ENCODE data around the gene RABL6.
"Not testable (repeated sequence)": the region's sequence is repeated elsewhere in the genome, so short reads cannot be mapped to it uniquely, and the experiment has no call there.

RABL6 gene

DNA sequence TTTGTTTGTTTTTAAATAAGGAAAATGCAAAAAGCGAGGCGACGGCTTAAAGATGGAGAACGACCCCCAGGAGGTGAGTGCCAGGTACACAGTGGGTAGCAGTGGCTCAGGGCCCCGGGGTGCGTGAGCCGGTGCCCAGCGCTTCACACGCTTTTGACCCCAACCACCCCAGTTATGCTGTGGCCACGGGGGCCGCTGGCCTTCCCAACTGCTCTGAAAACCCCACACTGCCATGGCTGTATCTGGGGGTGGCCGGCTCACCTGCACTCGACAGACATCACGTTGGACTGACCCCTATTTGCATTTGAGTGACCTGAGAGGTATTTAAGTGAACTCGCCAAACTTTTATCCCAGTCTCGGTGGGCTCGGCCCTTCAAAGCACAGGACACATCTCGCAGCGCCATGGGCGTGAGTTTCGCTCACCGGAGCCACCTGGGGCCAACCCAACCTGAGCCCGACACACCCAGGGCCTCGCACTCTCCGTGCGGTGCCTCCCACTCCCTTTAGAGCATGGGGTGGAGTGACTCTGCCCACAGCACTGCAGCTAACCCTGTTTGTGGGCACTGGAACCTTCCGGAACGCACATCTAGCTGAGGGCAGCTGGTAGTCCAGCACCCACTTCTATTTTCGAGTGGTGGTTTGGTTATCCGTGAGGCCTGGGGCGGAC, 20.9 kb downstream of the RABL6 start:
- no peak for TF ChIP-seq ZNF274 (IDR thresholded peaks at IDR 0.05; ENCODE audit: low read depth, low read length)

DNA sequence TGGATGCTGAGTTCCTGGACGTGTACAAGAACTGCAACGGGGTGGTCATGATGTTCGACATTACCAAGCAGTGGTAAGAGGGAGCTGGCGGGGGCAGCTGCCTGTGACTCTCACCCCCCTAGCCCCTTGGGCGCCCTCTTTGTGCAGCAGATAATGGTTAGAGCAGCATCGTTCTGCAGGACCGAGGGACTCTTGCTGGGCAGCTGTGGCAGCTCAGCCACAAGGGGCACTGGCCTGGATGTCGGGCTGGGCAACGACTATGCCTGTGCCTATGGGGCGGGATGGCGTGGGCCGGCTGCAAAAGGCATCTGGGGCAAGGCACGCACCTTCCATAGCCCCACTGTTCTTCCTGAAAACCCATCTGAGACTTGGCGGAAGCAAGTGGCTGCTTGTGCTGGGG, 21.7 kb downstream of the RABL6 start:
- H3K4me3 ChIP-seq (ENCODE audit: low read length): no peak overlapping the region
- TF ChIP-seq ZNF274 (IDR thresholded peaks at IDR 0.05; ENCODE audit: low read depth, low read length): no peak

More for the DNA sequence above, 20.9 kb downstream of the RABL6 start:
- no peak overlapping the region for H3K4me3 ChIP-seq (ENCODE audit: low read length)

GRCh38 chr9:136829981-136830885, 22.5 kb downstream of the RABL6 start:
- TF ChIP-seq ZNF274 (IDR thresholded peaks at IDR 0.05; ENCODE audit: low read depth, low read length): no peak
- no peak overlapping the region for H3K4me3 ChIP-seq (ENCODE audit: low read length)

- H3K4me3 ChIP-seq (ENCODE audit: low read length): no peak overlapping the region
- TF ChIP-seq ZNF274 (IDR thresholded peaks at IDR 0.05; ENCODE audit: low read depth, low read length): no peak
Observed at GRCh38 chr9:136831002-136831719, 23.4 kb downstream of the RABL6 start.

- no peak overlapping the region for H3K4me3 ChIP-seq (ENCODE audit: low read length)
- no peak for TF ChIP-seq ZNF274 (IDR thresholded peaks at IDR 0.05; ENCODE audit: low read depth, low read length)
Observed at GRCh38 chr9:136831720-136832104, 24.0 kb downstream of the RABL6 start.

DNA sequence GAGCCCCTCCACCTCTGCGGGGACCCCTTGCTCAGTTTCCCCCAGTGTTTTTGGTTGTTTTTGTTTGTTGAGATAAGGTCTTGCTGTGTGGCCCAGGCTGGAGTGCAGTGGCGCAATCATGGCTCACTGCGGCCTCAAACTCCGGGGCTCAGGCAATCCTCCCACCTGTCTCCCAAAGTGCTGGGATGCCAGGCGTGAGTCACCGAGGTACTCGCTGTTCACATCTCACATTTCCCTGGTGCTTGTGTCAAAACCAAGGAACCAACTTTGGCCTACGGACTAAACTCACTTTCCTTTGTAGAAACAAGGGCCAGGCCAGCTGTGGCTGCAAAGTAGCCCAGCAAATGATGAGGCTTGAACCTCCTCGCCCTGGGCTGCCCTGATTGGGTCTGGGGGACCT, 24.8 kb downstream of the RABL6 start:
- no peak for TF ChIP-seq ZNF274 (IDR thresholded peaks at IDR 0.05; ENCODE audit: low read depth, low read length)
- H3K4me3 ChIP-seq (ENCODE audit: low read length): no peak overlapping the region

GRCh38 chr9:136833381-136834048, 25.8 kb downstream of the RABL6 start:
- not testable (repeated sequence) for H3K4me3 ChIP-seq (ENCODE audit: low read length)

- TF ChIP-seq ZNF274 (IDR thresholded peaks at IDR 0.05; ENCODE audit: low read depth, low read length): no peak
- H3K4me3 ChIP-seq (ENCODE audit: low read length): no peak overlapping the region
Observed at GRCh38 chr9:136835162-136835931, 27.6 kb downstream of the RABL6 start.

DNA sequence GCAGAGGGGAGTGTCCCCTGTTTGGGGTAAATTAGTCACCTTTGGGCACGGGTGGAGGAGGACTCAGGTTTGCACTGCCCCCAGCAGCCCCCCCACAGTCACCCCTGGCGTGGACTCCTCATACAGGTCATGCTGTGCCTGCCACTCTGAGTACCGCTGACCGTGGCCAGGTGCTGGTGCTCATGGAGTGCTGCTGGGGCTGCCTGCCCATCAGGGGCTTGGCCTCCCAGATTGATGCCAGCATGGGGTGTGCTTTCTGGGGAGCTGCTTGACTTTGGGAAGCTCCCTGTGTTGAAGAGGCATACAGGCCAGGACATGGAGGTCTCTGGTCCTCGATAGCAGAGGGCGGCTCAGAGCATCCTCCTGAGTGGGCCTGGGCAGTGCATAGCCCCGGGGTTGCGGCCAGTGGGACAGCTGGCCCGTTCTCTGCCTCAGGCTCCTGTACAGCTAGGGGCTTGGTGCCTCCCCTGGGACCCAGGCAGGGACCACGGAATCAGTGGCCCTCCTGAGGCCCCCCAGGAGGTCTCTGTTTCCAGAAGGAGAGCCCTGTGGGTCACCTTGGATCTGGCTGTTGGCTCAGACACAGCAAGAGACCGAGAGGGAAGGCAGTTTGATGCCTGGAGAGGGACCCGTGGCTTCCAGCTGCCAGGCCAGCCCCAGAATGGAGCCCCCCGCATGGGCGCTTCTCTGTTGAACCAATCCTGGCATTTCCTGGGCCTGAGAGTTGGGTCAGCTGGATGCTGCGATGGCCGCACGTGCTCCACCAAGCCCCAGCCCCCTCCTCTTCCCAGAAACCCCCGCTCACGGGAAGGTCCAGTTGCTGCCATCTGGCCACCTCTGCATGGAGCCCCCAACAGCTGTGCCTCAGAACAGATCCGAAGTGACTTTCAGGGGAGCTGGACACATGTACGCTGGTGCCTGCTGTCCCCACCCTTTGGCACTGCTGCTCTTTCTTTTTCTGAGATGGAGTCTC, 28.5 kb downstream of the RABL6 start:
- TF ChIP-seq ZNF274 (IDR thresholded peaks at IDR 0.05; ENCODE audit: low read depth, low read length): no peak
- no peak overlapping the region for H3K4me3 ChIP-seq (ENCODE audit: low read length)

GRCh38 chr9:136837146-136837855, 29.6 kb downstream of the RABL6 start:
- no peak overlapping the region for H3K4me3 ChIP-seq (ENCODE audit: low read length)
- TF ChIP-seq ZNF274 (IDR thresholded peaks at IDR 0.05; ENCODE audit: low read depth, low read length): no peak

- not testable (repeated sequence) for H3K4me3 ChIP-seq (ENCODE audit: low read length)
Observed at GRCh38 chr9:136837856-136838277, 30.1 kb downstream of the RABL6 start.
